GM18498 (cell line): ENCODE data around the gene CAVIN3.

ENCODE experiments used
- ATAC-seq: cut with Tn5 transposase; IDR thresholded peaks from one replicate; pipeline ENCODE4 v1.9.1; 2021; ENCODE audit warnings: mild to moderate bottlenecking, moderate library complexity; ENCODE audit not compliant: unreplicated experiment

Gene CAVIN3

GRCh38 chr11:6320411-6321155 lies at the start of gene CAVIN3:
CAVIN3 (minus strand) TSS chr11:6320501; CDS start chr11:6320476, 25 bp downstream.
- peak; percentile 38 for ATAC-seq

DNA sequence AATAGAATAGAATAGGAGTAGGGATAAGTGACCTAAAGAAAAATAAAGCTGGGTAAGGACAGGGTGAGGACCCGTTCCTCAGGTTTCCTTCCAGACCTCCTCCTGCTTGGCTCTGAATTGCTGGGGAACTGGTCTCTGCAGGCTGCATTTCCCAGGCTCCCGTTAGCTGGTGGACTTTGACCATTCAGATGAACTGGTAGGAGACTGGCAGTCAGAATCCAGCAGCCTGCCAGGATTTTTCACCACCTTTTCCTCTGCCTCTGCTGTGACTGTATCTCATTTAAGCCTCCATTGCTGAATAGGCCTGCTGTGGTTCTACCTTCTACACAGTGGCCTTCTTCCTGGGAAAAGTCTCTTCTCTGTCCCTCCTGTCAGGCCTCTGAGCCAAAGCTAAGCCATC lies 45.4 kb upstream of the CAVIN3 start:
- no peak for ATAC-seq

DNA sequence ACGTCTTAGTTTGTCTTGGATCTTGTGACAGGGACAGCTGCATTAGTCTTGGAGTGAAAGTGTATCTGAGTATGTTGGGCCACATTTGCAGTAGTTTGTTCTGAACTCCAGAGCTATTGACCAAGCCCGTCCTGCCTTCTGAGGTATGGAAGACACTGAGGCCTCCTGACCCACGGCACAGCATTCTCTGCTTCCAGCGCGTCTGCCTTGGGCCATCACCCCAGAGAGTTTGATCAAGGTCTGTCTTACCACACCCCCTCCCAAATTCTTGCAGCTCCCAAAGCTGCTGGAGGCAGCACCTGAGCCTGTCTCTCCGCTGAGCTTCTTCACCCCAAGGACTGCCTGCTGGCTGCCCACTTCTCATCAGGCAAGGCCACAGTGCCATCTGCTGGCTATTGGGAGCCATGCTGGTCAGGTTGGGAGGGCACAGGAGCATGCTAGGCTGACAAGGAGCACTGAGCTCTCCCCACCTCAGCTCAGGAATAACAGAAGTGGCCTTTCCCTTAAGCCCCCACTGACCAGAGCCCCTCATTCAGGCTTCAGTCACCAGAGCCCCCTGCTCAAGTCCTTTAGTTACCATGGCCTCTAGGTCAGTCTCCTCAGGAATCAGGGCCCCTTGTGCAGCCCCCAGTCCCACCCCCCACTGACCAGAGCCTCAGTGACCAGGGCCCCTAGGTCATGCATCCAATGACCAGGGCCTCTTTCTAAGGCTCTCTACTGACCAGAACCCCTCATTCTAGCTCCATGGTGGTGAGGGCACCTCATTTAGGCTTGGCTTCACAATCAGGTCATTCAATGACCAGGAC lies 42.8 kb upstream of the CAVIN3 start:
- ATAC-seq = peak; percentile 97

DNA sequence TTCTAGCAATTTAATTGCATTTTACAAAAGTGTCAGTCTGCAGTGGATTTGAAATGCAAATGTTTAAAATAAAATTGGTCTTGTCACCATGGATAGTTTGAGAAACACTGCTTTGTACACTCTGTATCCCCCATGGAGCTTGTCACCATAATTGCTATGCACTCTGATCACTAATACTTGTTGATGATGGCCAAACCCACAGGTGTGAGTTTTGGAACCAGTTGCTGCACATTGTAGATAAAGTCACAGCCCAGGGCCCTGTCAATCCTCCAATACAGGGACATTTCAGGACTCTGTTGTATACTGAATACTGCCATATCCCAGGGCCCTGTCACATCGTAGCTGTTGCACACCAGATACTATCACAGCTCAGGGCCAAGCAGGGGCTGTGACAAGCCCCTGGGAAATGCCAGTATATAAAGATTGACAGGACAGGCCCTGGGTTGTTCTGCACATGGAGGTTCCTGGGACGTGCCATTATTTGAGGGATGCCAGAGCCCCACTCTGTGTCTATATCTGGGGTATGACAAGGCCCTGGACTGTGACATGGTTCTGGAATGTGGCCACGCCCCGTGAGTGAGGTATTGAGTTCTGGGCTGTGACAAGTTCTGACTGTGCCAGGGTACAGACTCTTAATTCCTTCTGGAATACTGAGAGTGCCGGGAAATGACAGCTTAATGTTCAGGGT lies 42.0 kb upstream of the CAVIN3 start:
- no peak for ATAC-seq

DNA sequence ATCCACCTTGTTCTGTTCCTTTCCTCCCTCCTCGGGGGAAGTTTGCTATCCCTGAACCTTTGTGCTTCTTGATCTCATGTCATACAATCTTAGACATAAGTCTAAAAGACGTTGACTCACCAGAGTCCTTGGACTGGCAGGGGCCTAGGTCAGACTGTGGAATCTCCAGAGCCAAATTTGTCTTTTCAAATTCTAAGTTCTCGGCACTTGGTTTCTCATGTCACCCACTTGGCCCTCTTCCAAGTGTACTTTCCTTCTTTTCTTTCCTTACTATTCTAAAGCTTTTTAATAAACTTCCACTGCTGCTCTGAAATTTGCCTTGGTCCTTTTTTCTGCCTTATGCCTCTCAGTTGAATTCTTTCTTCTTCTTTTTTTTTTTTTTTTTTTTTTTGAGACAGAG lies 39.9 kb upstream of the CAVIN3 start:
- ATAC-seq = no peak

DNA sequence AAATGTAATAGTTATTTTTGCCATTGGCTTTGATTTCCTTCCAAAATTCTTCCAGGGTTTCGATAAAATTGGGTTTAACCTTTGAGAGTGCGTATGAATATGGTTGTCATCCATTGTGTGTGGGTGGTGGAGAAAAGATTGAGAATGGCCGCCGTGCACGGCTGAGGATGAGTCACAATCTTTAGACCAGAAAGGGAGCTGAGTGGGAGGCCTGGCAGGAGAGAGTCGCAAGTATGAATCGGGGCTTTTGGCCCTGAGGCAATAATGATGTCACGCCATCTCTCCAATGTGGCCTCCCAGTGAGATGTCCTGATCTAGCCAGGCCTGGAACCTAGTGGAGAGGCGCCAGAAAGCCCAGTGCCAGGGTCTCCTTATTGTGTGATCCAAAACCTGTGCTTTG lies 36.9 kb upstream of the CAVIN3 start:
- no peak for ATAC-seq

- ATAC-seq = no peak
Observed at GRCh38 chr11:6356503-6357055, 36.3 kb upstream of the CAVIN3 start.

- no peak for ATAC-seq
Observed at GRCh38 chr11:6354651-6355485, 34.6 kb upstream of the CAVIN3 start.

DNA sequence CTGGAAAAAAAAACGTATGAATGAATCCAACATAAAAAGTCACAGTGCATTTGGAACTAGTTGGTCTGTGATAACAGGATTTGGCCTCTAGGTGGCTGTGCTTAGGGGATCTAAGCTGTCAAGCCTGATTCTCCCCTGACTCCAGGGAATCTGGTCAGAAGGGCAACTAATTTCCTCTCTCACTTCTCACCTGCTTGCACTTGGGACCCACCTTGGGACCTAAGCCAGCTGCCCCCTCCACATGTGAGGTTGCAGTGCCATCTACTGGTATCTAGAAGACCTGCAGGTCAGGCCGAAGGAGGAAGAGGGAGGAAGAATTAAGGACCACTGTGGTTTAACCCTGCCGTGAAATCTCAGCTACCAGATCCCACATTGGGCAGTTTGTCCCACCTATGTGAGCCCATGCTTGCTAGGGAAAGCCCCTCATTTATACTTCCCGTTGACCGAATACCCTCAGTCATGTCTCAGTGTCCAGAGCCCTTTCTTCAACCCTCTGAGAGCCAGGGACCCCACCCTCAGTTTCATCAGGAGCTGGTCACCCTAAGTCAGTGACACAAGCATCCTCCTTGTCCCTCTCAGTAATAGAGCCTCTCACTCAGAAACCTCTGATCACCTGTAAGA lies 33.2 kb upstream of the CAVIN3 start:
- ATAC-seq = peak; percentile 89

DNA sequence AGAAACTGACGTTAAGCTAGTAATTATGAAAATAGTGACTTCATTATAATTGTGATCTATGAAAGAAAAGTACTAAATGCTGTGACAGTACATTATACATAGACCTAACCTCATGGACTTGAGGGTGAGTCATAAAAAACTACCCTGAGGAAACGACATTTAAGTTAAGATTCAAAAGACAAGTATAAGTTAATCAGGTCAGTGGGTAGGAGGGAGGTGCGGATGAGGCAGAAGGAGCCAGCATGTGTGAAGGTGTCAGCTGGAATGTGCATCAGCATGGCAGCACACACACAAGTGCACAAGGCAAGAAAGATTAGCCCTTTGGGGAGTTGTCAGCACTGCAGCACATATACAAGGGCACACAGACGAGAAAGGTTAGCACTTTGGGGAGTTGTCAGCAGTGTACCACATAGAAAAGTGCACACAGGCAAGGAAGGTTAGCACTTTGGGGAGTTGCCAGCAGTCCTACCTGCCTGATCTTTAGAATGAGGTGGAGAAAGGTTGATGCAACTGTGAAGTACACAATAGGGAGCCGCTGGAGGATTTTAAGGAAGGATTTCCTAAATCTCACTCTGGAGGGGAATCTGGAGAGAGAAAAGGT lies 31.6 kb upstream of the CAVIN3 start:
- no peak for ATAC-seq

- ATAC-seq = no peak
Observed at GRCh38 chr11:6350486-6350885, 30.2 kb upstream of the CAVIN3 start.

GRCh38 chr11:6350043-6350442 lies 29.7 kb upstream of the CAVIN3 start:
- no peak for ATAC-seq

- no peak for ATAC-seq
Observed at GRCh38 chr11:6345366-6345765, 25.1 kb upstream of the CAVIN3 start.

DNA sequence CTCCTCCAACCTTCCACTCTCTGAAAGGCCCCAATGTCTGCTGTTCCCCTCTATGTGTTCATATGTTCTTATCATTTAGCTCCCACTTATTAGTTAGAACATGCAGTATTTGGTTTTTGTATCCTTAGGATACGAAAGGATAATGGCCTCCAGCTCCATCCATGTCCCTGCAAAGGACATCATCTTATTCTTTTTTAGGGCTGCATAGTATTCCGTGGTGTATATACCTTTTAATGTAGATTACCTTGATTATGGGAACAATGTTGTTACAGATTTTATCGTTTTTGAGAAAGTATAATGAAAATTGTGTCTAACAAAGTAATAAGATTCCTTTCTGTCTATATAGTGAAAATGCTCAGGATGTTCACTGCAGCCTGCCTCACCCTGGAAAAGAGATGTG lies 16.0 kb upstream of the CAVIN3 start:
- ATAC-seq = no peak

GRCh38 chr11:6334806-6335205 lies 14.5 kb upstream of the CAVIN3 start:
- ATAC-seq = no peak

GRCh38 chr11:6333095-6333494 lies 12.8 kb upstream of the CAVIN3 start:
- no peak for ATAC-seq

DNA sequence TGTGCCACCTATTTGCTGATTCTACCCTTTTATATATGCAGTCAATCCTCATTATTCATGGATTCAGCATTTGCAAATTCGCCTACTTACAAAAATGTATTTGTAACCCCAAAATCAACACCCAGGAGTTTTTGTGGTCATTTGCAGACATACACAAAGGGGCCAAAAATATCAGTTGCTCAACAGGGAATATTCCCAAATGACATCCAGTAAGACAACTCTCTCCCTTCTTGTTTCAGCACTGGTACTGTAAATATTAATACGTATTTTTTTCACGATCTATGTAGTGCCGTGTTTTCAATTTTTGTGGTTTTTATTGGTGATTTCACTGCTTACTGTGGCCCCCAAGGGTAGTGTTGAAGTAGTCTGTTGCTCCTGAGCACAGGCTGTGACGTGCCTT lies 11.8 kb upstream of the CAVIN3 start:
- ATAC-seq = no peak

DNA sequence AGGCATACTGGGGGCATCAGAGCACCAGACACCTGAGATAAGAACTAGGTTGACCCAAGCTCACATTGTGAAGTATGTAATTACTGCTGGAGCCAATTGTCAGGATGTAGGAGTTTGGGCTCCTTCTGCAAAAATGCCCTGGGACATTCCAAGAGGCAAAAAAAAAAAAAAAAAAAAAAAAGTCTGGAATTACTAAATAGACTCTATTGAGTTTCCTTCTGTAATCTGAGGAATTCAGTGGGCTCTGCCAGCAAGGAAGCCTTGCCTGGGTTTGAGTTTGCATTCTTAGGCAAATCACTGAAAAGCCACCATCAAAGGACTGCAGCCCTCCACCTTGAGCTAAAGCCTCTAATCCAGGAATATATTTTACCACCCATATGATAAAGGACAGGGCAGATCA lies 8.0 kb upstream of the CAVIN3 start:
- ATAC-seq = no peak

GRCh38 chr11:6327806-6328205 lies 7.5 kb upstream of the CAVIN3 start:
- ATAC-seq = no peak

DNA sequence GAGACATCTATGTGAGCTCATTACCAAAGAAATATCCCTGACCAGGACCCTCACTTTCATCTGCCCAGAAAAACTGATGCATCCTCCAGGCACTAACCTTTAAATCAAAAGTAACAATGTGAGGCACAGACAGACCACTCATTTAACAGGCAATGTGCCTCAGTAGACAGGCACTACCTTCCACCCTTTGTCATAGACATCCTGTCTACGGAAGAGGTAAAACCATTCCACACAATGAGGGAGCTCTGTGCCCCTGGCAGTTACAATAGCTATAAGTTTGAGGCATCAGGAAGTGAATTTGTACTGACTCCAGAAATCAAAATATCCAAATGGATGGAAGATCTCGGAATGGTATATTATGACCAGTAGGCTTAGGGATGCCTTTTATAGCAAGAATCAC lies 6.7 kb upstream of the CAVIN3 start:
- no peak for ATAC-seq
